Activated CD4-positive, alpha-beta memory T cell treated with anti-CD3 and anti-CD28 coated beads for 36 hours (primary cell): ENCODE data around the gene PPFIBP1. TPM values are rescaled to one million over a fixed set of nuclear protein-coding genes. Genes with fewer than 3 reads are reported as not detected.
A peak's percentile ranks its signal among the peaks of the same experiment; 100 is the strongest.
"Not testable (repeated sequence)": the region's sequence is repeated elsewhere in the genome, so short reads cannot be mapped to it uniquely, and the experiment has no call there.

Experiments used
- CTCF ChIA-PET: fragments of 350-600 bp; sonication (Branson Sonifier 250); formaldehyde crosslinking; loops from one replicate; lab custom pipeline; 2021; ENCODE audit warnings: antibody characterized with exemption, inconsistent platforms; lab: Charles Lee
- POLR2A ChIA-PET: fragments of 350-600 bp; sonication (Branson Sonifier 250); formaldehyde crosslinking; loops from one replicate; lab custom pipeline; 2021; ENCODE audit warnings: antibody characterized with exemption; lab: Charles Lee
- DNase-seq: peaks from one replicate; pipeline ENCODE4 v3.0.0-alpha.2; 2020
- H3K27ac Mint-ChIP-seq: one replicate; pipeline ENCODE4 v1.8.0; 2021; ENCODE audit warnings: mixed read lengths
- H3K27me3 Mint-ChIP-seq: one replicate; pipeline ENCODE4 v1.8.0; 2021; ENCODE audit warnings: mixed read lengths
- H3K36me3 Mint-ChIP-seq: one replicate; pipeline ENCODE4 v1.8.0; 2021; ENCODE audit warnings: mixed read lengths
- H3K4me1 Mint-ChIP-seq: one replicate; pipeline ENCODE4 v1.8.0; 2021; ENCODE audit warnings: low read depth, mixed read lengths
- H3K4me3 Mint-ChIP-seq: one replicate; pipeline ENCODE4 v1.8.0; 2021; ENCODE audit warnings: mild to moderate bottlenecking, mixed read lengths
- H3K9me3 Mint-ChIP-seq: one replicate; pipeline ENCODE4 v1.8.0; 2021; ENCODE audit warnings: mixed read lengths
- intact Hi-C: fragments of 100-400 bp; cut with micrococcal nuclease; formaldehyde crosslinking; loops from one replicate; pipeline ENCODE4 v1.15.1; 2023
- total RNA-seq, 2 experiments: library from RNA; stranded (reverse); gene quantifications; one replicate each; pipeline ENCODE4 v1.2.3, GENCODE V29; 2021

PPFIBP1 gene
- total RNA-seq, 2 experiments from 2014 or later = 14.1 to 14.9 TPM

DNA sequence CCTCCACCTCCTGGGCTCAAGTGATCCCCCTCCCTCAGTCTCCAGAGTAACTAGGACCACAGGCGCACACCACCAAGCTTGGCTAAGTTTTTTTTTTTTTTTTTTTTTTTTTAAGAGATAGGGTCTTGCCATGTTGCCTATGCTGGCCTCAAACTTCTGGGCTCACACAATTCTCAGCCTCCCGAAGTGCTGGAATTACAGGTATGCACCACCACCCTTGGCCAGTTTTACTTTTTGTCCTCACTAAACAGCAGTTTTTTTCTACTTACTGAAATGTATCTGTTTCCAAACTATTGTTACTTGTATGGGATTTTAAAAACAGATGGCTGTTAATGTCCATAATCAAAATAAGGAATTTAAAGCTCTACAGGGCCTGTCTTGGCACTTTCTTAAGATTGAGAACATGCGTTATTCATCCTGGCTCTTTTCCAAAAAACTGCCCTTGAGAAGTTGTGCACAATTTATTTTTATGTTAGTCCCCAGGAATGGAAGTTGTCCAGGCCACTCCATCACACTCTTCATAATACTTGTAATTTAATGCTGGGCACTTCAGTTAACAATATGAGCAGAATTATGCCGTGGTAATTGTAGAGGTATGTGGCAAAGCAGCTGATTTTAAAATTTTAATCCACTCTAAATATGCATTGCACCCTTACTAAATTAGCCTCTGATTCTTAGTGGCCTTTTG, 120.3 kb downstream of the PPFIBP1 start:
- ChIA-PET POLR2A (no interaction called here), CTCF (no interaction called here)
- no peaks in the 10 kb centered on the region for H3K27me3 Mint-ChIP-seq
- intact Hi-C loops = no loop called here
- H3K36me3 Mint-ChIP-seq = no peaks in the 10 kb centered on the region
- no peak overlapping the region for H3K4me3 Mint-ChIP-seq
- no peak overlapping the region for H3K27ac Mint-ChIP-seq
- H3K4me1 Mint-ChIP-seq = no peaks in the 10 kb centered on the region
- no peak for DNase-seq
- H3K9me3 Mint-ChIP-seq = no peaks in the 10 kb centered on the region

- CTCF ChIA-PET = interaction anchor here (1.6 kb wide), 1 partner anchor 211 kb away, joined by 6 read pairs; no protein-coding TSS in a partner anchor
- Mint-ChIP-seq H3K27me3 (no peaks in the 10 kb centered on the region), H3K36me3 (no peaks in the 10 kb centered on the region), H3K9me3 (no peaks in the 10 kb centered on the region), H3K4me3 (no peak overlapping the region), H3K27ac (no peak overlapping the region), H3K4me1 (no peaks in the 10 kb centered on the region)
- no peak for DNase-seq
- POLR2A ChIA-PET = no interaction called here
- intact Hi-C loops = no loop called here
Measured at GRCh38 chr12:27645671-27646070, 121.7 kb downstream of the PPFIBP1 start.

- Mint-ChIP-seq H3K27me3 (no peaks in the 10 kb centered on the region), H3K9me3 (no peaks in the 10 kb centered on the region), H3K27ac (no peak overlapping the region), H3K36me3 (no peaks in the 10 kb centered on the region), H3K4me1 (no peaks in the 10 kb centered on the region), H3K4me3 (no peak overlapping the region)
- DNase-seq = no peak
- ChIA-PET POLR2A (no interaction called here), CTCF (interaction anchor here (1.6 kb wide), 1 partner anchor 212 kb away, joined by 6 read pairs; no protein-coding TSS in a partner anchor)
- intact Hi-C loops = no loop called here
Measured at GRCh38 chr12:27646149-27646548, 122.1 kb downstream of the PPFIBP1 start.

DNA sequence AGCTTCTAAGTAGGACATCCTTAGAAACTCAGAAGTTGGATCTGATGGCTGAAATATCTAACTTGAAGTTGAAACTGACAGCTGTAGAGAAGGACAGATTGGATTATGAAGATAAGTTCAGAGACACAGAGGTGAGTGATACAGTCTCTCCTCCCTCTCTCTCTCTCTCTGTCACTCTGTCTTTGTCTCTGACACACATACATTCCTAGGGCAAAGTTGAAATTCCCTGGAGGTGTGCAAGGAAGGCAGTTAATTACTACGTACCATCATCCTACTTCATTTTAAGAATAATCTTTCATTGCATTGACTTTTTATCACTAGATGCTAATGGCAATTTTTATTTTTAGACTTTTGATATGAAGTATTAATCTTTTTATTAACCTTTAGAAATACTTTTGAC, 126.0 kb downstream of the PPFIBP1 start:
- Mint-ChIP-seq H3K9me3 (no peaks in the 10 kb centered on the region), H3K36me3 (no peaks in the 10 kb centered on the region), H3K27ac (no peak overlapping the region), H3K4me1 (peaks cover 2% of the 10 kb centered on the region), H3K4me3 (no peak overlapping the region), H3K27me3 (peaks cover 2% of the 10 kb centered on the region)
- POLR2A ChIA-PET = no interaction called here
- DNase-seq = no peak
- intact Hi-C loops = loop anchor here (5.0 to 10.0 kb wide), 2 partner anchors 52 to 315 kb away; partner anchors contain the start of gene BMAL2
- CTCF ChIA-PET = interaction anchor here (1.7 kb wide), 1 partner anchor 216 kb away, joined by 5 read pairs; no protein-coding TSS in a partner anchor

- Mint-ChIP-seq H3K27ac (no peak overlapping the region), H3K4me3 (no peak overlapping the region)
Measured at GRCh38 chr12:27651201-27651600, 127.2 kb downstream of the PPFIBP1 start.

GRCh38 chr12:27652174-27652763, 128.3 kb downstream of the PPFIBP1 start:
- H3K9me3 Mint-ChIP-seq = no peaks in the 10 kb centered on the region
- H3K4me3 Mint-ChIP-seq = no peak overlapping the region
- DNase-seq = peak; percentile 14
- intact Hi-C loops = loop anchor here (1.0 to 10.0 kb wide), 3 partner anchors 50 to 317 kb away; partner anchors contain the start of gene BMAL2
- H3K36me3 Mint-ChIP-seq = no peaks in the 10 kb centered on the region
- no peak overlapping the region for H3K27ac Mint-ChIP-seq
- peaks cover 2% of the 10 kb centered on the region for H3K27me3 Mint-ChIP-seq
- ChIA-PET POLR2A (no interaction called here), CTCF (interaction anchor here (0.7 to 3.1 kb wide), 14 partner anchors 8 to 285 kb away, joined by 3 to 55 read pairs (median 4); no protein-coding TSS in a partner anchor)
- H3K4me1 Mint-ChIP-seq = peaks cover 2% of the 10 kb centered on the region

More at GRCh38 chr12:27651201-27651600, 127.2 kb downstream of the PPFIBP1 start:
- no peaks in the 10 kb centered on the region for H3K9me3 Mint-ChIP-seq
- H3K27me3 Mint-ChIP-seq = peaks cover 2% of the 10 kb centered on the region
- POLR2A ChIA-PET = no interaction called here
- no peaks in the 10 kb centered on the region for H3K36me3 Mint-ChIP-seq
- intact Hi-C loops = loop anchor here (5.0 to 10.0 kb wide), 2 partner anchors 51 to 316 kb away; partner anchors contain the start of gene BMAL2
- DNase-seq = no peak
- peaks cover 2% of the 10 kb centered on the region for H3K4me1 Mint-ChIP-seq
- CTCF ChIA-PET = interaction anchor here (0.6 to 3.1 kb wide), 4 partner anchors 9 to 267 kb away, joined by 3 to 55 read pairs (median 6); no protein-coding TSS in a partner anchor

GRCh38 chr12:27653661-27654060, 129.7 kb downstream of the PPFIBP1 start:
- no peak for DNase-seq
- no peaks in the 10 kb centered on the region for H3K36me3 Mint-ChIP-seq
- POLR2A ChIA-PET = no interaction called here
- H3K9me3 Mint-ChIP-seq = no peaks in the 10 kb centered on the region
- H3K27ac Mint-ChIP-seq = no peak overlapping the region
- intact Hi-C loops = loop anchor here (5.0 to 10.0 kb wide), 2 partner anchors 49 to 319 kb away; partner anchors contain the start of gene BMAL2
- H3K27me3 Mint-ChIP-seq = peaks cover 2% of the 10 kb centered on the region
- CTCF ChIA-PET = interaction anchor here (1.1 to 3.1 kb wide), 4 partner anchors 9 to 229 kb away, joined by 5 to 55 read pairs (median 10); no protein-coding TSS in a partner anchor
- peaks cover 2% of the 10 kb centered on the region for H3K4me1 Mint-ChIP-seq
- no peak overlapping the region for H3K4me3 Mint-ChIP-seq

- intact Hi-C loops = loop anchor here (10.0 kb wide), 1 partner anchor 321 kb away; the partner anchor contains the start of gene BMAL2
- POLR2A ChIA-PET, H3K9me3 Mint-ChIP-seq, DNase-seq, H3K4me3 Mint-ChIP-seq, H3K4me1 Mint-ChIP-seq, H3K27me3 Mint-ChIP-seq, H3K36me3 Mint-ChIP-seq, H3K27ac Mint-ChIP-seq: not testable (repeated sequence)
- CTCF ChIA-PET = interaction anchor here (1.2 kb wide), 1 partner anchor 219 kb away, joined by 4 read pairs; no protein-coding TSS in a partner anchor
Measured at GRCh38 chr12:27655476-27655875, 131.5 kb downstream of the PPFIBP1 start.

DNA sequence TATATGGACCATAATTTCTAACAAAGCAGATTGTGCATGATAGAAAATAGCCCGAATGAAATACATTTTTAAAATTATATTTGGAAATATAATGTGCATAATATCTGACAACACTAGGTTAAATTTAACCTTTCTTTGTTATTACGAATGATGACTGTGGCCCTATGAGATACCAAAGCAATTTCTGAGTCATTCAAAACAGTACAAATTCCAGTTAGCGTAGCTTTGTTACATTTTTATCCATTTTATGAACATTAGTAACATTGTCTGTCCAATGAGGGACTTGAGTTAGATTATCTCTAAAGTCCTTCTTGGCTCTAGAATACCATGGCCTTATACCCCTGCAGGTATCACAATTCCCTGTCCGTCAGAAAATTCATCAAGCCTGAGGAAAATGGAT, 133.3 kb downstream of the PPFIBP1 start:
- CTCF ChIA-PET = no interaction called here
- H3K4me3 Mint-ChIP-seq = no peak overlapping the region
- peaks cover 2% of the 10 kb centered on the region for H3K4me1 Mint-ChIP-seq
- no peak for DNase-seq
- H3K27ac Mint-ChIP-seq = no peak overlapping the region
- POLR2A ChIA-PET = no interaction called here
- H3K27me3 Mint-ChIP-seq = peaks cover under 1% of the 10 kb centered on the region
- intact Hi-C loops = loop anchor here (10.0 kb wide), 1 partner anchor 322 kb away; the partner anchor contains the start of gene BMAL2
- no peaks in the 10 kb centered on the region for H3K9me3 Mint-ChIP-seq
- no peaks in the 10 kb centered on the region for H3K36me3 Mint-ChIP-seq

GRCh38 chr12:27665704-27666103, 141.7 kb downstream of the PPFIBP1 start:
- Mint-ChIP-seq H3K9me3 (no peaks in the 10 kb centered on the region), H3K4me3 (no peak overlapping the region), H3K4me1 (no peaks in the 10 kb centered on the region), H3K36me3 (peaks cover 2% of the 10 kb centered on the region), H3K27me3 (no peaks in the 10 kb centered on the region), H3K27ac (no peak overlapping the region)
- POLR2A ChIA-PET = interaction anchor here (0.5 kb wide), 1 partner anchor 386 kb away, joined by 3 read pairs; no protein-coding TSS in a partner anchor
- DNase-seq = no peak
- intact Hi-C loops = no loop called here
- CTCF ChIA-PET = no interaction called here

- peaks cover 2% of the 10 kb centered on the region for H3K36me3 Mint-ChIP-seq
- no peak for DNase-seq
- no peak overlapping the region for H3K4me3 Mint-ChIP-seq
- intact Hi-C loops = no loop called here
- H3K4me1 Mint-ChIP-seq = no peaks in the 10 kb centered on the region
- no peaks in the 10 kb centered on the region for H3K9me3 Mint-ChIP-seq
- H3K27ac Mint-ChIP-seq = no peak overlapping the region
- ChIA-PET CTCF (no interaction called here), POLR2A (no interaction called here)
- H3K27me3 Mint-ChIP-seq = no peaks in the 10 kb centered on the region
Measured at GRCh38 chr12:27666510-27666909, 142.5 kb downstream of the PPFIBP1 start.

DNA sequence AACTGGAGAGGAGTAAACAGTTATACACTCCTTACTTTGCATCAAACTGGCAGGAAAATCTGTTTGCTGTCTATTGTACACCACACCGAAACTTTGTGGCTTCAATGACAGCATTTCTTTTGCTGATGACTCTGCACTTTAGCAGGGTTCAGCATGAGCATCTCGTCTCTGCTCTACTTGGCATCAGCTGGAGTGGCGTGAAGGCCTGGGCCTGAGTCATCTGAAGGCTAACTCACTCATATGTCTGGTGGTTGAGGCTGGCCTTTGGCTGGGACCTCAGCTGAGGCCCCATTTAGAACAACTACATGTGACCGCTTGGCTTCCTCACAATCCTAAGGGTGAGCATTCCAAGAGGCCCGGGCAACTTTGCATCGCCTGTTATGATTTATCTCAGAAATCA, 143.5 kb downstream of the PPFIBP1 start:
- Mint-ChIP-seq H3K9me3 (no peaks in the 10 kb centered on the region), H3K27me3 (no peaks in the 10 kb centered on the region), H3K4me1 (no peaks in the 10 kb centered on the region), H3K27ac (no peak overlapping the region), H3K36me3 (peaks cover 2% of the 10 kb centered on the region), H3K4me3 (no peak overlapping the region)
- DNase-seq = peak; percentile 34
- POLR2A ChIA-PET = interaction anchor here (0.7 kb wide), 1 partner anchor 8 kb away, joined by 3 read pairs; no protein-coding TSS in a partner anchor
- intact Hi-C loops = no loop called here
- CTCF ChIA-PET = no interaction called here
